GM23248 (cell line): ENCODE data around the gene OR10A6.

Experiments
- EZH2 ChIP-seq: fragments of 200-600 bp; sonication (generic); IDR thresholded peaks from 2 replicates; pipeline ENCODE4 v1.6.1; 2018; ENCODE audit warnings: antibody characterized with exemption, mild to moderate bottlenecking; ENCODE audit not compliant: insufficient read depth, poor library complexity, severe bottlenecking
- EZH2phosphoT487 ChIP-seq: fragments of 200-600 bp; sonication (generic); IDR thresholded peaks from 2 replicates; pipeline ENCODE4 v1.6.1; 2018; ENCODE audit warnings: antibody characterized with exemption, moderate library complexity, mild to moderate bottlenecking, low read depth; ENCODE audit not compliant: insufficient read depth

- TF ChIP-seq EZH2phosphoT487, result no peak
- TF ChIP-seq EZH2, result no peak
These were observed 23.9 kb downstream of the OR10A6 start for GRCh38 chr11:7907121-7907520.
